HG02610 (cell line): ENCODE results near the gene UGT1A3.

Experiments used
- ATAC-seq: cut with Tn5 transposase; IDR thresholded peaks from one replicate; pipeline ENCODE4 v1.9.1; 2021; ENCODE audit warnings: mild to moderate bottlenecking, moderate library complexity; ENCODE audit not compliant: unreplicated experiment

The UGT1A3 gene

GRCh38 chr2:233756429-233757081 is 27.7 kb downstream of the UGT1A3 start:
- ATAC-seq: no peak

GRCh38 chr2:233758141-233758540 is 29.3 kb downstream of the UGT1A3 start:
- no peak for ATAC-seq

GRCh38 chr2:233758849-233759248 is 30.0 kb downstream of the UGT1A3 start:
- ATAC-seq: no peak

- ATAC-seq: no peak
Observed at GRCh38 chr2:233760043-233760442, 31.2 kb downstream of the UGT1A3 start, which contains the start of gene UGT1A1. UGT1A1 (plus strand) TSS chr2:233760270; CDS start chr2:233760288, 18 bp downstream.

- ATAC-seq: no peak
Observed at GRCh38 chr2:233761040-233761769, 32.4 kb downstream of the UGT1A3 start.

GRCh38 chr2:233764264-233764663 is 35.4 kb downstream of the UGT1A3 start:
- ATAC-seq: no peak

- no peak for ATAC-seq
Observed at GRCh38 chr2:233764761-233765160, 35.9 kb downstream of the UGT1A3 start.

- no peak for ATAC-seq
Observed at GRCh38 chr2:233766416-233766815, 37.6 kb downstream of the UGT1A3 start.

- no peak for ATAC-seq
Observed at GRCh38 chr2:233768076-233768475, 39.2 kb downstream of the UGT1A3 start.

GRCh38 chr2:233769260-233769659 is 40.4 kb downstream of the UGT1A3 start:
- no peak for ATAC-seq

GRCh38 chr2:233772153-233772552 is 43.3 kb downstream of the UGT1A3 start:
- no peak for ATAC-seq

GRCh38 chr2:233772583-233772982 is 43.7 kb downstream of the UGT1A3 start:
- no peak for ATAC-seq

GRCh38 chr2:233773854-233774253 is 45.0 kb downstream of the UGT1A3 start:
- ATAC-seq: no peak

- no peak for ATAC-seq
Observed at GRCh38 chr2:233775414-233775813, 46.6 kb downstream of the UGT1A3 start.

GRCh38 chr2:233778030-233778429 is 49.2 kb downstream of the UGT1A3 start, which contains the start of gene MROH2A:
MROH2A (plus strand) TSS chr2:233778330; CDS start chr2:233779359, 1,029 bp downstream.
- no peak for ATAC-seq

GRCh38 chr2:233779722-233780121 is 50.9 kb downstream of the UGT1A3 start:
- no peak for ATAC-seq

GRCh38 chr2:233780771-233781170 is 51.9 kb downstream of the UGT1A3 start:
- no peak for ATAC-seq

- ATAC-seq: no peak
Observed at GRCh38 chr2:233789554-233789953, 60.7 kb downstream of the UGT1A3 start.

GRCh38 chr2:233791151-233791882 is 62.5 kb downstream of the UGT1A3 start:
- ATAC-seq: no peak

- no peak for ATAC-seq
Observed at GRCh38 chr2:233791883-233792329, 63.1 kb downstream of the UGT1A3 start.

- ATAC-seq: no peak
Observed at GRCh38 chr2:233792720-233793119, 63.9 kb downstream of the UGT1A3 start.
